Activated CD4-positive, alpha-beta memory T cell treated with anti-CD3 and anti-CD28 coated beads for 36 hours (primary cell): ENCODE results near the gene MOV10L1. TPM values are rescaled to one million over a fixed set of nuclear protein-coding genes. Genes with fewer than 3 reads are reported as not detected.

Experiments
- CTCF ChIA-PET: fragments of 350-600 bp; sonication (Branson Sonifier 250); formaldehyde crosslinking; loops from one replicate; lab custom pipeline; 2021; ENCODE audit warnings: antibody characterized with exemption, inconsistent platforms; lab: Charles Lee
- POLR2A ChIA-PET: fragments of 350-600 bp; sonication (Branson Sonifier 250); formaldehyde crosslinking; loops from one replicate; lab custom pipeline; 2021; ENCODE audit warnings: antibody characterized with exemption; lab: Charles Lee
- DNase-seq: peaks from one replicate; pipeline ENCODE4 v3.0.0-alpha.2; 2020
- H3K27ac Mint-ChIP-seq: one replicate; pipeline ENCODE4 v1.8.0; 2021; ENCODE audit warnings: mixed read lengths
- H3K27me3 Mint-ChIP-seq: one replicate; pipeline ENCODE4 v1.8.0; 2021; ENCODE audit warnings: mixed read lengths
- H3K36me3 Mint-ChIP-seq: one replicate; pipeline ENCODE4 v1.8.0; 2021; ENCODE audit warnings: mixed read lengths
- H3K4me1 Mint-ChIP-seq: one replicate; pipeline ENCODE4 v1.8.0; 2021; ENCODE audit warnings: low read depth, mixed read lengths
- H3K4me3 Mint-ChIP-seq: one replicate; pipeline ENCODE4 v1.8.0; 2021; ENCODE audit warnings: mild to moderate bottlenecking, mixed read lengths
- H3K9me3 Mint-ChIP-seq: one replicate; pipeline ENCODE4 v1.8.0; 2021; ENCODE audit warnings: mixed read lengths
- intact Hi-C: fragments of 100-400 bp; cut with micrococcal nuclease; formaldehyde crosslinking; loops from one replicate; pipeline ENCODE4 v1.15.1; 2023
- total RNA-seq, 2 experiments: library from RNA; stranded (reverse); gene quantifications; one replicate each; pipeline ENCODE4 v1.2.3, GENCODE V29; 2021

The MOV10L1 gene
- total RNA-seq, 2 experiments from 2014 or later: not detected

- ChIA-PET CTCF (interaction anchor here (0.6 to 2.1 kb wide), 8 partner anchors 14 to 260 kb away, joined by 3 to 11 read pairs (median 4); no protein-coding TSS in a partner anchor), POLR2A (interaction anchor here (0.5 to 2.8 kb wide), 9 partner anchors 8 to 228 kb away, joined by 3 to 12 read pairs (median 3); partner anchors contain the start of genes PANX2 and SELENOO)
- H3K36me3 Mint-ChIP-seq: peaks cover 16% of the 10 kb centered on the region
- no peaks in the 10 kb centered on the region for H3K9me3 Mint-ChIP-seq
- H3K4me1 Mint-ChIP-seq: peaks cover 44% of the 10 kb centered on the region
- intact Hi-C loops: loop anchor here (2.0 to 5.0 kb wide), 4 partner anchors 52 to 337 kb away; partner anchors contain the start of genes PIM3 and SCO2
- H3K27ac Mint-ChIP-seq: peak overlapping the region; percentile 98
- peak overlapping the region; percentile 87 for H3K4me3 Mint-ChIP-seq
- no peaks in the 10 kb centered on the region for H3K27me3 Mint-ChIP-seq
- peak; percentile 86 for DNase-seq
Measured at GRCh38 chr22:50190182-50190940, 100.6 kb downstream of the MOV10L1 start.

GRCh38 chr22:50190941-50191741 is 101.3 kb downstream of the MOV10L1 start:
- POLR2A ChIA-PET: interaction anchor here (0.5 to 2.8 kb wide), 12 partner anchors 7 to 229 kb away, joined by 3 to 12 read pairs (median 3); partner anchors contain the start of genes PANX2 and SELENOO
- Mint-ChIP-seq H3K27ac (peak overlapping the region; percentile 98), H3K9me3 (no peaks in the 10 kb centered on the region), H3K4me1 (peaks cover 42% of the 10 kb centered on the region), H3K27me3 (no peaks in the 10 kb centered on the region), H3K36me3 (peaks cover 18% of the 10 kb centered on the region), H3K4me3 (peak overlapping the region; percentile 87)
- peak; percentile 89 for DNase-seq
- CTCF ChIA-PET: interaction anchor here (0.6 to 2.1 kb wide), 7 partner anchors 14 to 261 kb away, joined by 3 to 11 read pairs (median 4); no protein-coding TSS in a partner anchor
- intact Hi-C loops: loop anchor here (1.0 to 5.0 kb wide), 5 partner anchors 9 to 336 kb away; partner anchors contain the start of genes PIM3 and SCO2

- peak; percentile 42 for DNase-seq
Measured at GRCh38 chr22:50192436-50193204, 102.8 kb downstream of the MOV10L1 start.

GRCh38 chr22:50193621-50194020 is 103.8 kb downstream of the MOV10L1 start:
- CTCF ChIA-PET: interaction anchor here (0.6 kb wide), 1 partner anchor 332 kb away, joined by 3 read pairs; the partner anchor contains the start of gene SCO2
- intact Hi-C loops: loop anchor here (5.0 kb wide), 3 partner anchors 49 to 334 kb away; partner anchors contain the start of genes PIM3 and SCO2
- no peak overlapping the region for H3K27ac Mint-ChIP-seq
- no peaks in the 10 kb centered on the region for H3K9me3 Mint-ChIP-seq
- no peak for DNase-seq
- H3K27me3 Mint-ChIP-seq: no peaks in the 10 kb centered on the region
- H3K36me3 Mint-ChIP-seq: peaks cover 19% of the 10 kb centered on the region
- H3K4me1 Mint-ChIP-seq: peaks cover 33% of the 10 kb centered on the region
- POLR2A ChIA-PET: no interaction called here
- no peak overlapping the region for H3K4me3 Mint-ChIP-seq

More at GRCh38 chr22:50192436-50193204, 102.8 kb downstream of the MOV10L1 start:
- H3K9me3 Mint-ChIP-seq: no peaks in the 10 kb centered on the region
- POLR2A ChIA-PET: interaction anchor here (0.9 to 2.8 kb wide), 3 partner anchors 8 to 27 kb away, joined by 3 to 12 read pairs (median 3); partner anchors contain the start of gene SELENOO
- peaks cover 37% of the 10 kb centered on the region for H3K4me1 Mint-ChIP-seq
- H3K27ac Mint-ChIP-seq: peak overlapping the region; percentile 98
- no peaks in the 10 kb centered on the region for H3K27me3 Mint-ChIP-seq
- intact Hi-C loops: loop anchor here (5.0 kb wide), 3 partner anchors 50 to 335 kb away; partner anchors contain the start of genes PIM3 and SCO2
- CTCF ChIA-PET: no interaction called here
- H3K36me3 Mint-ChIP-seq: peaks cover 16% of the 10 kb centered on the region
- H3K4me3 Mint-ChIP-seq: peak overlapping the region; percentile 87

GRCh38 chr22:50194037-50194805 is 104.4 kb downstream of the MOV10L1 start:
- ChIA-PET CTCF (interaction anchor here (0.6 kb wide), 1 partner anchor 331 kb away, joined by 3 read pairs; the partner anchor contains the start of gene SCO2), POLR2A (no interaction called here)
- Mint-ChIP-seq H3K4me1 (peaks cover 29% of the 10 kb centered on the region), H3K4me3 (no peak overlapping the region), H3K27me3 (no peaks in the 10 kb centered on the region), H3K27ac (no peak overlapping the region), H3K36me3 (peaks cover 19% of the 10 kb centered on the region), H3K9me3 (no peaks in the 10 kb centered on the region)
- no peak for DNase-seq
- intact Hi-C loops: loop anchor here (5.0 kb wide), 3 partner anchors 48 to 333 kb away; partner anchors contain the start of genes PIM3 and SCO2

- POLR2A ChIA-PET: no interaction called here
- Mint-ChIP-seq H3K4me3 (no peak overlapping the region), H3K27ac (no peak overlapping the region), H3K27me3 (no peaks in the 10 kb centered on the region), H3K36me3 (peaks cover 17% of the 10 kb centered on the region), H3K4me1 (peaks cover 25% of the 10 kb centered on the region), H3K9me3 (no peaks in the 10 kb centered on the region)
- intact Hi-C loops: no loop called here
- CTCF ChIA-PET: no interaction called here
- no peak for DNase-seq
Measured at GRCh38 chr22:50196256-50196655, 106.5 kb downstream of the MOV10L1 start.

- no peak overlapping the region for H3K4me3 Mint-ChIP-seq
- H3K27me3 Mint-ChIP-seq: no peaks in the 10 kb centered on the region
- H3K9me3 Mint-ChIP-seq: no peaks in the 10 kb centered on the region
- ChIA-PET POLR2A (no interaction called here), CTCF (no interaction called here)
- intact Hi-C loops: no loop called here
- H3K36me3 Mint-ChIP-seq: peaks cover 9% of the 10 kb centered on the region
- H3K27ac Mint-ChIP-seq: no peak overlapping the region
- H3K4me1 Mint-ChIP-seq: peaks cover 19% of the 10 kb centered on the region
- DNase-seq: no peak
Measured at GRCh38 chr22:50197000-50197800, 107.4 kb downstream of the MOV10L1 start.

- DNase-seq: no peak
- H3K27me3 Mint-ChIP-seq: no peaks in the 10 kb centered on the region
- POLR2A ChIA-PET: interaction anchor here (1.0 kb wide), 1 partner anchor 7 kb away, joined by 3 read pairs; no protein-coding TSS in a partner anchor
- no peak overlapping the region for H3K4me3 Mint-ChIP-seq
- H3K9me3 Mint-ChIP-seq: no peaks in the 10 kb centered on the region
- H3K36me3 Mint-ChIP-seq: peaks cover 7% of the 10 kb centered on the region
- CTCF ChIA-PET: no interaction called here
- H3K27ac Mint-ChIP-seq: no peak overlapping the region
- intact Hi-C loops: no loop called here
- peaks cover 16% of the 10 kb centered on the region for H3K4me1 Mint-ChIP-seq
Measured at GRCh38 chr22:50197856-50198623, 108.2 kb downstream of the MOV10L1 start.

GRCh38 chr22:50198624-50199017 is 108.8 kb downstream of the MOV10L1 start:
- Mint-ChIP-seq H3K36me3 (peaks cover 11% of the 10 kb centered on the region), H3K9me3 (no peaks in the 10 kb centered on the region), H3K4me3 (no peak overlapping the region), H3K27me3 (no peaks in the 10 kb centered on the region), H3K27ac (no peak overlapping the region), H3K4me1 (peaks cover 15% of the 10 kb centered on the region)
- DNase-seq: no peak
- intact Hi-C loops: no loop called here
- POLR2A ChIA-PET: interaction anchor here (1.0 kb wide), 1 partner anchor 8 kb away, joined by 3 read pairs; no protein-coding TSS in a partner anchor
- CTCF ChIA-PET: no interaction called here
